Activated naive CD4-positive, alpha-beta T cell treated with anti-CD3 and anti-CD28 coated beads for 36 hours (primary cell): Measurements from ENCODE around the gene ADK. TPM values are rescaled to one million over a fixed set of nuclear protein-coding genes. Genes with fewer than 3 reads are reported as not detected.

Experiments
- CTCF ChIA-PET: fragments of 350-600 bp; sonication (Branson Sonifier 250); formaldehyde crosslinking; loops from one replicate; lab custom pipeline; 2021; ENCODE audit warnings: antibody characterized with exemption; lab: Charles Lee
- DNase-seq: peaks from one replicate; pipeline ENCODE4 v3.0.0-alpha.2; 2020
- H3K27ac Mint-ChIP-seq: one replicate; pipeline ENCODE4 v1.8.0; 2021; ENCODE audit warnings: mild to moderate bottlenecking, mixed read lengths
- H3K27me3 Mint-ChIP-seq: one replicate; pipeline ENCODE4 v1.8.0; 2021; ENCODE audit warnings: low read depth, mixed read lengths
- H3K36me3 Mint-ChIP-seq: one replicate; pipeline ENCODE4 v1.8.0; 2021; ENCODE audit warnings: low read depth, mixed read lengths
- H3K4me1 Mint-ChIP-seq: one replicate; pipeline ENCODE4 v1.8.0; 2021; ENCODE audit warnings: low read depth, mixed read lengths
- H3K4me3 Mint-ChIP-seq: one replicate; pipeline ENCODE4 v1.8.0; 2021; ENCODE audit warnings: mild to moderate bottlenecking, moderate library complexity, mixed read lengths
- H3K9me3 Mint-ChIP-seq: one replicate; pipeline ENCODE4 v1.8.0; 2021; ENCODE audit warnings: mixed read lengths
- intact Hi-C: fragments of 100-400 bp; cut with micrococcal nuclease; formaldehyde crosslinking; loops from one replicate; pipeline ENCODE4 v1.15.1; 2023
- total RNA-seq, 2 experiments: library from RNA; stranded (reverse); gene quantifications; one replicate each; pipeline ENCODE4 v1.2.3, GENCODE V29; 2021

ADK gene
- total RNA-seq, 2 experiments from 2014 or later, result 43.4 to 43.9 TPM

DNA sequence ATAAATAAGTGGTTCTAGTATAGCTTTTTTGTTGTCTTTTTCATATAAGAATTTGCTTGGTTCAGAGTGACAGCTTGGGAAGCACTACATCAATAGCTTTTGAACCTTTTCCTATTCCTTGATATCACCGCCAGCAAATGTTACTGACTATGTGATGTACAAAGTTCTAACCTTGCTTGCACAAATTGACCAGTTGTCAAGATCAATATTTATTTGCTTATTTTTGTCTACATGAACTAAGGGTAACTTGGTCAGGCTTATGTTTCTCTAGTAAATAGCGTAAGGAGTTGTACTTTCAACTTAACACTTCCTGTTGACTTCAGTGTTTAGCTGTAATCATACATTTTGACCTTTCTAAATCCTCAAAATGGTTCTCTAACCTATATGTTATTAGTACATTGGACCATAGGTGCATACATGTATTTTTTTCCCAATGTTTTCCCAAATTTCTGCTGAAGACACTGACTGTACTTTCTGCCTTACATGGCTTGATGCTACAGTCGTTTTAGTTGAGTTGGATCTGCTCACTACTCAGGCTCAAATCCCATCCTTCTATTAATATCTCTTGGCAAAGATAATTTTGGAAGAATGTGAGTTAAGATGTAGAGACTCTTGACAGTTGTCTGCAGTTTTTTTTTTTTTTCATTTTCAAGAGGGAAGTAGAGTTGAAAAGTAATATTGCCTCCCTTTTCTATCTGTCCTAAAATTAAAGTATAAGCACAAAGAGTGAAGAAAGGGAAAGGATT is 436.3 kb downstream of the ADK start:
- H3K4me3 Mint-ChIP-seq, result no peak overlapping the region
- H3K9me3 Mint-ChIP-seq, result no peaks in the 10 kb centered on the region
- H3K36me3 Mint-ChIP-seq, result peaks cover 2% of the 10 kb centered on the region
- CTCF ChIA-PET, result interaction anchor here (1.9 kb wide), 1 partner anchor 433 kb away, joined by 6 read pairs; no protein-coding TSS in a partner anchor
- H3K27ac Mint-ChIP-seq, result peak overlapping the region; percentile 82
- H3K4me1 Mint-ChIP-seq, result peaks cover 56% of the 10 kb centered on the region
- no peak for DNase-seq
- no peaks in the 10 kb centered on the region for H3K27me3 Mint-ChIP-seq
- intact Hi-C loops, result loop anchor here (5.0 to 10.0 kb wide), 3 partner anchors 395 to 962 kb away; no protein-coding TSS in a partner anchor

DNA sequence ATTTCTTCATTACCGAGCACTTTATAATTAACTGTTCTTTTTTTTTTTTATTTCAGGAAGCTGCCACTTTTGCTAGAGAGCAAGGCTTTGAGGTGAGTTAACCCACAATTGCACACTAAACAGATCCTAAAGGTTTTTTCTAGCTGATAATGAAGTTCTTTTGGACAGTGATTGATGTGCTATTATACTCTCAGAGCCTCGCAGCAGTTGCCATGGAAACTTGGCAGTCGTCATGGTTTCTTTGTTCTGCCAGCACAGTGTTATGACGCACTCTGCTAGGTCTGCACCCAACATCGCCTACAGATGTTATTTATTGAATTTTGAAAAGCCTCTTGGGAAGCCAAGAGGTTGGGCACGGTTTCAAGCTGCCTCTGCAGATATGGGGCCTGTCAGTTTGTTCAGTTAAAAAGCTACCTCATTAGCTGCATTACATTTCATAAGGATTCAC is 438.2 kb downstream of the ADK start:
- H3K4me3 Mint-ChIP-seq, result peak overlapping the region; percentile 27
- DNase-seq, result peak; percentile 95
- no peaks in the 10 kb centered on the region for H3K9me3 Mint-ChIP-seq
- peak overlapping the region; percentile 68 for H3K27ac Mint-ChIP-seq
- intact Hi-C loops, result loop anchor here (1.0 to 10.0 kb wide), 6 partner anchors 237 to 964 kb away; partner anchors contain the start of gene KAT6B
- H3K36me3 Mint-ChIP-seq, result peaks cover 4% of the 10 kb centered on the region
- peaks cover 47% of the 10 kb centered on the region for H3K4me1 Mint-ChIP-seq
- no peaks in the 10 kb centered on the region for H3K27me3 Mint-ChIP-seq
- CTCF ChIA-PET, result no interaction called here

- intact Hi-C loops, result loop anchor here (1.0 to 10.0 kb wide), 6 partner anchors 236 to 965 kb away; partner anchors contain the start of gene KAT6B
- Mint-ChIP-seq H3K27ac (peak overlapping the region; percentile 68), H3K9me3 (no peaks in the 10 kb centered on the region), H3K27me3 (no peaks in the 10 kb centered on the region), H3K4me1 (peaks cover 43% of the 10 kb centered on the region), H3K36me3 (peaks cover 4% of the 10 kb centered on the region), H3K4me3 (no peak overlapping the region)
- CTCF ChIA-PET, result no interaction called here
- no peak for DNase-seq
Measured at GRCh38 chr10:74589851-74590250, 438.8 kb downstream of the ADK start.

GRCh38 chr10:74593470-74593869 is 442.4 kb downstream of the ADK start:
- Mint-ChIP-seq H3K4me3 (no peak overlapping the region), H3K9me3 (no peaks in the 10 kb centered on the region), H3K27me3 (no peaks in the 10 kb centered on the region), H3K4me1 (peaks cover 26% of the 10 kb centered on the region), H3K27ac (no peak overlapping the region), H3K36me3 (peaks cover 5% of the 10 kb centered on the region)
- intact Hi-C loops, result no loop called here
- no peak for DNase-seq
- CTCF ChIA-PET, result no interaction called here

DNA sequence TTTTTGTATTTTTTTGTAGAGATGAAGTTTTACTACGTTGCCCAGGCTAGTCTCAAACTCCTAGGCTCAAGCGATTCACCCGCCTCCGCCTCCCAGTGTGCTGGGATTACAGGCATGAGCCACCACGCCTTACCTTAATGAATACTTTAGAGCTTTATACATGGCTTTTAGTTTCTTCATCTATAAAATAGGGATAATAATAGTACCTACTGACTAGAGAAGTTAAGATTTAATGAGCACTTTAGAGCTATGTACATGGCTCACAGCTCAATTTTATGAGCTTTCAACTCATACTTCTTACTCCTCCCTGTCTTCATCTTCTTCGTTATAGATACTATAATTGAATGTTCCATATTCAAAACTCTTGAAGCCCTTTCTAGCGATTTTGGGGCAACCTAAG is 445.7 kb downstream of the ADK start:
- Mint-ChIP-seq H3K27me3 (no peaks in the 10 kb centered on the region), H3K36me3 (peaks cover 6% of the 10 kb centered on the region), H3K9me3 (no peaks in the 10 kb centered on the region), H3K27ac (no peak overlapping the region), H3K4me3 (no peak overlapping the region), H3K4me1 (peaks cover 16% of the 10 kb centered on the region)
- intact Hi-C loops, result no loop called here
- CTCF ChIA-PET, result no interaction called here
- no peak for DNase-seq

DNA sequence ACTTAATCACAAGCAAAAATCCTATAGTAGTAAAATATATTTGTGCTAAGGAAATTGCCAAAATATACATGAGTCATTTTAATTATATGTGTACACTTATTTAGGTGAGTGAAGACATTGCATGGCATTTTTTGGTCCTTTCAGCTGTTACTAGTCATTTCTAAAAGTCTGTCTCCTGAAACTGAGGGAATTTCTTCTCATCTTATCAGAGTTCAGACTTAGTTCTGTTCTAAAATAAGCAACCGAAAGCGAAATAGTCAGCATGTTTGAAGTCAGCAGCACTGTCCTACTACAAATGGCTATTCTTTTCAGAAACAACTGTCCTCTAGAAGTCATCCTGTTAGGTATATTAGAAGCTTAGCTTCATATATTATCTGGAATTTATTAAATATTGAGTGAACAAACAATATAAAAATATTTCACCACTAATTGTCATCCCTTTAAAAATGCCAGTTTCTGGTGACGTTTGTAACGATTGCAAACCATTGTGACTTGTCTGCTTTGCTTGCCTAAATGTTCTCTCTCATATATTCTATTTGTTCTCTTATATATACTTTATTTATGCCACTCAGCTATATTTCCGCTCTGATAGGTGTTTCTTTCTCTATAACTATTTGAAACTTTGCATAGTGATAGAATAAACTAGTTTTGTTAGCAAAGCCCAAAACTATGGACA is 448.0 kb downstream of the ADK start:
- no peaks in the 10 kb centered on the region for H3K27me3 Mint-ChIP-seq
- H3K4me1 Mint-ChIP-seq, result peaks cover 13% of the 10 kb centered on the region
- H3K9me3 Mint-ChIP-seq, result peaks cover 3% of the 10 kb centered on the region
- CTCF ChIA-PET, result no interaction called here
- DNase-seq, result no peak
- H3K4me3 Mint-ChIP-seq, result no peak overlapping the region
- H3K27ac Mint-ChIP-seq, result no peak overlapping the region
- intact Hi-C loops, result no loop called here
- H3K36me3 Mint-ChIP-seq, result peaks cover 15% of the 10 kb centered on the region

DNA sequence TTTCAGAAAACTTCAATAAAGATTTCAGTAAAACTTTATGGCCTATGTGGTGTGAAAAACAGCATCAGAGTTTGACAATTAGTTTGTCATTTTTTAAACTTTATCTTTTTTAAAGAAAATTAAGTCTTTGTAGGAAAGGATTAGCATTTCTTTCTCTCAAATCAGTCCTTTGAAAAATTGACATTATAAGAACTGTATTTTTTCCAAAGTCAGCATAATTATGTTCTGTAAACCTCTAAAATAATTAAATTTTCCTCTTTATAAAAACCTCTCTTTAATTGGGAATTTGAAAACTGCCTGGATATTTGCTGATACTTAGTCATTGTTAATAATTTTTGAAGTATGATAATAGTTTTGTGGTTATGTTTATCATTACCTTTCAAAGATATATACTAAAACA is 448.7 kb downstream of the ADK start:
- CTCF ChIA-PET, result no interaction called here
- H3K9me3 Mint-ChIP-seq, result peaks cover 3% of the 10 kb centered on the region
- H3K4me3 Mint-ChIP-seq, result no peak overlapping the region
- H3K27me3 Mint-ChIP-seq, result no peaks in the 10 kb centered on the region
- H3K4me1 Mint-ChIP-seq, result peaks cover 13% of the 10 kb centered on the region
- DNase-seq, result no peak
- peaks cover 21% of the 10 kb centered on the region for H3K36me3 Mint-ChIP-seq
- intact Hi-C loops, result no loop called here
- H3K27ac Mint-ChIP-seq, result no peak overlapping the region

DNA sequence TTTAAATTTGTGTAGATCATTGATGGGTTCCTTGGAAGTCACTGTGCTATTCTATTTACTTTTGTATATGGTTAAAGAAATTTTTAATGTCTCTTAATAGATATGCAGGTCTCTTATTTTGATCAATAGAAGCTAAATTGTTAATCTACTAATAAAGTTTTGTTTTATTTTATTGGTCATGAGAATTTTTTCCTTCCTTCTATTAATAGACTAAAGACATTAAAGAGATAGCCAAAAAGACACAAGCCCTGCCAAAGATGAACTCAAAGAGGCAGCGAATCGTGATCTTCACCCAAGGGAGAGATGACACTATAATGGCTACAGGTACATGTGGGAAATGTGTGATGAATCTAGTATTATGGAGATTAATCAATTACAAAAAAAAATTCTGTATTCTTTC is 449.1 kb downstream of the ADK start:
- no peak overlapping the region for H3K4me3 Mint-ChIP-seq

GRCh38 chr10:74602576-74602975 is 451.6 kb downstream of the ADK start:
- H3K4me1 Mint-ChIP-seq, result peaks cover 10% of the 10 kb centered on the region
- H3K36me3 Mint-ChIP-seq, result peaks cover 28% of the 10 kb centered on the region
- H3K4me3 Mint-ChIP-seq, result no peak overlapping the region
- CTCF ChIA-PET, result no interaction called here
- no peaks in the 10 kb centered on the region for H3K27me3 Mint-ChIP-seq
- no peak for DNase-seq
- no peak overlapping the region for H3K27ac Mint-ChIP-seq
- H3K9me3 Mint-ChIP-seq, result peaks cover 3% of the 10 kb centered on the region
- intact Hi-C loops, result no loop called here

More for the DNA sequence above, 449.1 kb downstream of the ADK start:
- no peak overlapping the region for H3K27ac Mint-ChIP-seq
- no peak for DNase-seq
- H3K36me3 Mint-ChIP-seq, result peaks cover 22% of the 10 kb centered on the region
- intact Hi-C loops, result no loop called here
- peaks cover 13% of the 10 kb centered on the region for H3K4me1 Mint-ChIP-seq
- CTCF ChIA-PET, result no interaction called here
- peaks cover 3% of the 10 kb centered on the region for H3K9me3 Mint-ChIP-seq
- H3K27me3 Mint-ChIP-seq, result no peaks in the 10 kb centered on the region

- no peak overlapping the region for H3K4me3 Mint-ChIP-seq
- no peaks in the 10 kb centered on the region for H3K9me3 Mint-ChIP-seq
- intact Hi-C loops, result no loop called here
- DNase-seq, result no peak
- no peaks in the 10 kb centered on the region for H3K27me3 Mint-ChIP-seq
- CTCF ChIA-PET, result no interaction called here
- peaks cover 2% of the 10 kb centered on the region for H3K4me1 Mint-ChIP-seq
- H3K27ac Mint-ChIP-seq, result no peak overlapping the region
- H3K36me3 Mint-ChIP-seq, result peaks cover 17% of the 10 kb centered on the region
Measured at GRCh38 chr10:74610299-74610698, 459.3 kb downstream of the ADK start.

DNA sequence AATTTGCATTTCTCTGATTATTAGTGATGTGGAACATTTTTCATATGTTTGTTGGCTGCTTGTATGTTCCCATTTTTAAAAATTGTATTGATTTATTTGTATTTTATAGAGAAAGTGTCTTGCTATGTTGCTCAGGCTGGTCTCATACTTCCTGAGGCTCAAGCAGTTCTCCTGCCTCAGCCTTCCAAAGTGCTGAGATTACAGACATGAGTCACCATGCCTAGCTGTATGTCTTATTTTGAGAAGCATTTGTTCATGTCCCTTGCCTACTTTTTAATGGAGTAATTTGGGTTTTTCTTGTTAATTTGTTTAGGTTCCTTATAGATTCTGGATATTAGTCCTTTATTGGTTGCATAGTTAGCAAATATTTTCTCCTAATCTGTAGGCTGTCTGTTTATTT is 461.2 kb downstream of the ADK start:
- Mint-ChIP-seq H3K27ac (no peak overlapping the region), H3K4me3 (no peak overlapping the region), H3K9me3 (no peaks in the 10 kb centered on the region), H3K36me3 (peaks cover 13% of the 10 kb centered on the region), H3K27me3 (no peaks in the 10 kb centered on the region), H3K4me1 (peaks cover 2% of the 10 kb centered on the region)
- CTCF ChIA-PET, result no interaction called here
- intact Hi-C loops, result no loop called here
- DNase-seq, result no peak

GRCh38 chr10:74620626-74621025 is 469.6 kb downstream of the ADK start:
- Mint-ChIP-seq H3K36me3 (peaks cover 21% of the 10 kb centered on the region), H3K4me1 (no peaks in the 10 kb centered on the region)
- CTCF ChIA-PET, result no interaction called here

More at GRCh38 chr10:74620626-74621025, 469.6 kb downstream of the ADK start:
- Mint-ChIP-seq H3K9me3 (peaks cover 11% of the 10 kb centered on the region), H3K27me3 (no peaks in the 10 kb centered on the region), H3K4me3 (no peak overlapping the region), H3K27ac (no peak overlapping the region)
- intact Hi-C loops, result no loop called here
- no peak for DNase-seq
